Measurements from ENCODE around the gene TMEM11.
"Not testable (repeated sequence)": the region's sequence is repeated elsewhere in the genome, so short reads cannot be mapped to it uniquely, and the experiment has no call there.

Gene TMEM11

GRCh38 chr17:21210411-21211076 lies 3.4 kb downstream of the TMEM11 start:
- no peak for DNase-seq

- no peak for DNase-seq
Measured at GRCh38 chr17:21209511-21210175, 4.3 kb downstream of the TMEM11 start.

- no peak for DNase-seq
Measured at GRCh38 chr17:21208352-21208751, 5.6 kb downstream of the TMEM11 start.

DNA sequence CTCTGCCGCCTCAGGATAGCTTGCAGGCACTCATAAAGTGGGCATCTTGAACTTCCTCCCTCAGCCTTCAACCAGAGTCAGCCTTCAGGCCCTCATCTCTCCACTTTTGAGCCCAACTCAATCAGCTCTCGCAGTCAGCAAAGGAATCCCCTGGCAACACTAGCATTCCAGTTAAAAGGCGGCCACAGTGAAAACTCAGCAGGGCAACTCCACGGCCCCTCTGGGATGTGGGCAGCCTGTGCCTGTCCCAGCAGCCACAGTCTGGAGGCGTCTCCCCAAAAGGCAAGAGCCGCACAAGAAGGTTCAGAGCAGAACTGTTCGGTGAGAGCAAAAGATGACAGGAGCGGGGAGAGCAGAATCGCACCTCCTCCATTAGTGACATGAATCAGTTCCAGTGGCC lies 9.0 kb downstream of the TMEM11 start:
- no peak for DNase-seq

DNA sequence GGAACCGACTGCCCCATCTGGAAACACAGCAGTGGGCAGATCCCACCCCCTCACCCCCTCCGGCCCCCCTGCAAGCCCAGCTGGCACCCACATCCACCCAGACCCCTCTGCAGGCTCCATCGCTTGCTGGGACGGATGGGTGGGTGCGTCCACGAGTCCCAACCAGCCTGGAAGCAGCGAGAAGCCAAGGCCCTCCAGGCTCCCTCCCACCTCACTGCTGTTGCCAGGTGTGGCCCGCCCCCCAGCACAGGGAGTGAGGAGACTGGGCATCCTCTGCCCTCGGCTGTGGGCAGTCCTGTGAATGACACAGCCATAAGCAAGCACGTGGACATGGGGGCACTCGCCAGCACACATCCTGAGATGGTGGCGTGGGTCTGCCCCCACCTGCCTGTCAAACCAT lies 11.4 kb downstream of the TMEM11 start:
- DNase-seq, result no peak

- no peak for DNase-seq
Measured at GRCh38 chr17:21201874-21202273, 12.1 kb downstream of the TMEM11 start.

- no peak for DNase-seq
Measured at GRCh38 chr17:21201298-21201595, 12.7 kb downstream of the TMEM11 start.

DNA sequence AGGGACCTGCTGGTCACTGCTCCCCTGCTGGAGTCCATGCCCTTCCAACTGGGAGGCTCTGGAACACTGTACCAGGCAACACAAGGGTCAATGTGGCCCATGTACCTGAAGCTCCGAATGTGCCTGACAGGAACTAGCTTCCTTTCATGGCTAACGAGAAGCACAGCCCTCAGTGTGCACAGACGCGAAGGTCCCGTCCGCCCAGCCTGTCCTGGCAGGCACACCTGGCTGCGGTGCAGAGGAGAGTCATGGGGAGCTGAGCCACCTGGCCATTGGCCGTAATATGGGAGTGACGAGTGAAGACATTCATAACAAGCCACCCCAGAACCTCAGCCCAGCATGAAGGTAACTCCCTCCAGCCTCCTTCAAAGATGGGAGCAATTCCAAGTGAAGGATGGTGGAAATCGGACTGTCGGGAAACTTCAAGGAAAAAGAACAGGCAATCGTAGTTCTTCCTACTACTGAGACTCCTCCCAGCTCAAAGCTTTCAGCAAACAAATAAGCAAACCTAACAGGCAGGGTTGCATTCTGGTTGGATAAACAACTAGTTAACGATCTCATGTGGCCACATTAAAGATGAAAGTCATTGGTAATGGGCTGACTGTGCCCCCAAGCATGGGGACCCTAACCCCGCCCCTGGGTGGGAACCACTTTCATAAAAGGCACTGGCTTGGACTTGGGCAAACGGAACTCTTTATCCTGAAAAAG lies 13.2 kb downstream of the TMEM11 start:
- no peak for DNase-seq

GRCh38 chr17:21199856-21200255 lies 14.1 kb downstream of the TMEM11 start:
- no peak for DNase-seq

GRCh38 chr17:21199311-21199710 lies 14.7 kb downstream of the TMEM11 start:
- no peak for DNase-seq

DNA sequence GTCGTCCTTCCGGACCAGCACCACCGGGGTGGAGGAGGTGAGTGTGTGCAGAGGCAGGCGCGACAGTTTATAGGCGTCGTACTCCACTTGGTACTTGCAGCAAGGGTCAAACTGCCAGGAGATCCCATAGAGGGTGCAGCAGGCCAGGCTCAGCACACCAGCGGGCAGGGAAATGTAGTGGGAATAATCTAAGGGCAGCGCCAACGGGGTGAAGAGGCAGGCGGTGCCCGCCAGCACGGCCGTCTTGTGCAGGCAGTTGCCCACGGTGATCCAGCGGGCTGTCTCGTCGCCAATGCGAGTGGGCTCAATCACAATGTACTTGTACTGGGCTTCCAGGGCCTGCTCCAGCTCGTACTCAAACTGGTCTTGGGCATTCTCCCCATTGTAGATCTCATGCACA lies 15.6 kb downstream of the TMEM11 start:
- no peak for DNase-seq

- no peak for DNase-seq
Measured at GRCh38 chr17:21196126-21196525, 17.8 kb downstream of the TMEM11 start.

DNA sequence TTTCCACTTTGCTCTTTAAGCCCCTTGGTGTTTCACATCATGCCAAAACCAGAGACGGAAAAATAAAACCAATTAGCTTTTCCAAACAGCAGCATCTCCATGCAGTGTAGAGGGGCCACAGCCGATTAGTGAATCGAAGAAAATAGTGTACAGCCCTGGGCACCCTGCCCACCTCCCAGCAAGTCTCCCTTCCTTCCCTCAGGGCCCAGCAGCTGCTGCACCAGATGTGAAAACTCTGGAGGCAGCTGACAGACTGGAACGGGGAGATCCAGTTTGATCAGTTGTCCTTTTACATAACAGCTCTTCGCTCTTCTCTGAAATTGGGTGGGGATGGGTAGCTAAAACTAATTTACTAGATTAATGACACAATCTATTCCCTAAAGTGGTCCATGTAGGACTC lies 19.3 kb downstream of the TMEM11 start:
- DNase-seq, result peak; percentile 13

GRCh38 chr17:21194226-21194625 lies 19.7 kb downstream of the TMEM11 start:
- no peak for DNase-seq

GRCh38 chr17:21193031-21193430 lies 20.9 kb downstream of the TMEM11 start:
- no peak for DNase-seq

GRCh38 chr17:21192414-21192813 lies 21.5 kb downstream of the TMEM11 start:
- DNase-seq, result not testable (repeated sequence)

DNA sequence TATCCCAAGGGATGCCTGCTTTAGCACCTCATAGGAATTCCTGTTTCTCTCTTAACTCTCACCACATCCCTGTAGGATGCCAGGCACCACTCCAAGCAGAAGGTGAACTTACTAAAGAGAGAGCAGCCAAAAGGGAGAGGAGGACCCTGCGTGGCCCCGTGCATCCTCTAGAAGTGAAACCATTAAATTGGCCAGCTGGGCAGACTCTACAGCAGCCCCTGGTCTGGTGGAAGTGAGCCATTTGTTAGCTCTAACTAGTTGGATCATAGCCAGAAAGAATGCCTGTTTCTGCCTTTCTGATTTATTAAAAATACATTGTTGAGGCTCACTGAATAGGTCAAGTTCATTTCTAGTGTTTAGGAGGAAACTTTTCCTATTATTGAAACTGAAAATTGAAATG lies 22.3 kb downstream of the TMEM11 start:
- no peak for DNase-seq

DNA sequence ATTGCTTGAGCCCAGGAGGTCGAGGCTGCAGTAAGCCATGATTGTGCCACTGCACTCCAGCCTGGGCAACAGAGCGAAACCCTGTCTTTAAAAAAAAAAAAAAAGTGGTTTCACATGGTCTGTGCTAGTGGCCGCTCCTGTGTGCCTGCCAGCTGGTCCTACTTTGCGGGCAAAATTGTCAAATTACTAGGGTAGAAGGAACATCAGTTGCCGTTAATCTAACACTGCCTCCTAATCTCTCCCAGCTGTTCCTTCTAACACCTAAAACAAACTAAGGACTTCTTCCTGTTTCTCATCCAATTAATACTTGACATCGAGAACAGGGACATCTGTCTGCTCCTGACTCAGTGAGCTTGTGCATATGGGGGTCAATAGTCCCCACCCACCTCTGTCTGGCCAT lies 23.9 kb downstream of the TMEM11 start:
- DNase-seq, result no peak

DNA sequence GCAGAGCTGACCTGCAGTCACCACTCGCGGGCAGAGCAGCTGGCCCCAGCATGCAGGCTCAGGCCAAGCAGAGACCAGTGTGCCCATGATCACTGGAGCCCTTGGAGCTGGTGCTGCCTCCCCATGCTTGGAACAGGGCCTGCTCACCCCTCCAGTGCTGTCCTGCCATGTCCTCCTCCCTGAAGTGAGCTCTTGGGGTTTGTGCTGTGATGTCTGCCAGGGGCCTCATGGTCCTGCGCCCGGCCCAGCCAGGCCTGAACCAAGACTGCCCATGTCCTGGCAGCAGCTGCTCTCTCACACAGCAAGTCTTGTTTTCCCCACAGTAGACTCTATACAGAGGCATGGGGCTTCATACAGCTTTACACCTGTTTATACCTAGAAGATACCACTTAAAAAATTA lies 24.6 kb downstream of the TMEM11 start:
- no peak for DNase-seq

DNA sequence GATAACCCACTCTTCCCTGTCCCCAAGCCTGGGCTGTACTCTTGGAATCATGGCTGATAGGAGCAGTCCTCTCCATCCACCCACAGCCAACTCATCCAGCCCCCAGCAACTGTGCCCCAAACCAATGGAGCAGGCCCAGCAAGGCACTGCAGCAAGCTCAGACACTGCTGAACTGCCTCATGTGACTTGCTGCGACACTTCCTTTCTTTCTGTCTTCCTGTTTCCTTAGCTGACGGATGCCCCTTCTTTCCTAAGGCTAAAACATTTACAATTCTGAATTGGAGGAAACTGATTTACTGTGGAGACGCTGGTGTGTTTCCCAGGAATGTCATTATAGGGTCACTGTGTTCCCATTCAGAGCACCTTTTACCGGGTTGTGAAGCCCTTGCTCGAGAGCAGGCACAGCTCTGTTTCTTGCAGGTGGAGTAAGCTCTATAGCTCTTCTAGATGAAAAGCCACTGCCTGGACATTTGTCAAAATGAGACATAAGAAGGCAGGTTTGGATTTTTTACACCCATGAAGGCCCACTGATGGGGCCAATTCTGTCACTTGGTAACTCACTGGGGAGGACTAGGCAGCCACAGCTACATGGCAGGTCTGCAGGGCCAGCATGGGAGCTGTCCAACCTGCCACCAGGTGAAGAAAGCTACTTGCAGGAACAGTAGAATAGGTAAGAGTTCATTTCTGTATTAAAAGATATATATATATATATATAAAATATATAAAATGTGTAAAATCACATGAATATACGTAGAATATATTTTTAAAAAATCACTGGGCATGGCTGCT lies 27.4 kb downstream of the TMEM11 start:
- DNase-seq, result no peak

- DNase-seq, result no peak
Measured at GRCh38 chr17:21185061-21185460, 28.9 kb downstream of the TMEM11 start.

DNA sequence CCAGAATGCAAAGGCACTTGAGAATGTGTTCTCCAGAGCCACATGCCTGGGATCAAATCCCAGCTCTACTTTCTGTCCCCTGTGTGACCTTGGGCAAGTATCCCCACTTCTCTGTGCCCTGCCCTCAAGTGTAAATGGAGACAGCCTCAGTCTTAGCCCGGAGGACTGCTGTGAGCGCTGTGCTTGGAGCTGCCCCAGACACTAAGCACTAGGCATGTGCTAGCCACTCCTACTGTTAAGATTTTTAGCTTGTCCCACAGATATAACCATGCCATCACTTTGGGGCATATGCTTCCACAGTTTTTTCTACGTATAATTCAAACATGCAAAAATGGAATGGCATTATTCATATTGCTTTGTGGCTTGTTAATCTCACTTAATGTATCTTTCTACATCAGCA lies 29.4 kb downstream of the TMEM11 start:
- no peak for DNase-seq

GRCh38 chr17:21183468-21183867 lies 30.5 kb downstream of the TMEM11 start:
- DNase-seq, result no peak

All from midbrain (tissue), 1 donor.